Activated naive CD4-positive, alpha-beta T cell treated with anti-CD3 and anti-CD28 coated beads, Interleukin-2, amount 50 U/mL, for 24 hours (primary cell): ENCODE results near the gene RPH3AL.
"Not testable (repeated sequence)": the region's sequence is repeated elsewhere in the genome, so short reads cannot be mapped to it uniquely, and the experiment has no call there.

ENCODE experiments used
- H3K27ac Mint-ChIP-seq: one replicate; pipeline ENCODE4 v1.8.0; 2021; ENCODE audit warnings: mild to moderate bottlenecking, mixed read lengths
- H3K27me3 Mint-ChIP-seq: one replicate; pipeline ENCODE4 v1.8.0; 2021; ENCODE audit warnings: mixed read lengths
- H3K36me3 Mint-ChIP-seq: one replicate; pipeline ENCODE4 v1.8.0; 2021; ENCODE audit warnings: mixed read lengths
- H3K4me1 Mint-ChIP-seq: one replicate; pipeline ENCODE4 v1.8.0; 2021; ENCODE audit warnings: mixed read lengths
- H3K4me3 Mint-ChIP-seq: one replicate; pipeline ENCODE4 v1.8.0; 2021; ENCODE audit warnings: mild to moderate bottlenecking, mixed read lengths
- H3K9me3 Mint-ChIP-seq: one replicate; pipeline ENCODE4 v1.8.0; 2021; ENCODE audit warnings: mixed read lengths

RPH3AL gene

DNA sequence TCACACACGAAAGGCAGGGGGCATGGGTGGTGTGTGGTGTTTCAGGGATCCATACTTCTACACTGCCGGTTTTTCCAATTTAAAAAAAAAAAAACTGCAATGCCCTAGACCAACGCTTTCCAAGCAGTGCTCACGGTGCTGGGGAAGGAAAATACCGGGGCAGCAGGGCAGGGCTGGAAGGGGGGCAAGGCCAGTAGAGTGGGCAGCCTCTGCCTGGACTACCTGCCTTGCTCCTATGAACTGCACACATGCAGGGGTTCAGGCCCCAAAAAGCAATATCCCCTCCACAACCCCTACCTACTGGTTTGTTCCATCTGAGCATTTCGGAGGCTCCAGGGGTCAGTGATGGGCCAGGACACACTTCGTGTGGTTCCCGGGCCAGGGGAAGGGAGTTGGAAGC, 29.4 kb downstream of the RPH3AL start:
- H3K4me3 Mint-ChIP-seq: no peak overlapping the region
- no peaks in the 10 kb centered on the region for H3K9me3 Mint-ChIP-seq
- H3K27ac Mint-ChIP-seq: no peak overlapping the region
- H3K27me3 Mint-ChIP-seq: no peaks in the 10 kb centered on the region
- no peaks in the 10 kb centered on the region for H3K4me1 Mint-ChIP-seq
- H3K36me3 Mint-ChIP-seq: peaks cover 2% of the 10 kb centered on the region

DNA sequence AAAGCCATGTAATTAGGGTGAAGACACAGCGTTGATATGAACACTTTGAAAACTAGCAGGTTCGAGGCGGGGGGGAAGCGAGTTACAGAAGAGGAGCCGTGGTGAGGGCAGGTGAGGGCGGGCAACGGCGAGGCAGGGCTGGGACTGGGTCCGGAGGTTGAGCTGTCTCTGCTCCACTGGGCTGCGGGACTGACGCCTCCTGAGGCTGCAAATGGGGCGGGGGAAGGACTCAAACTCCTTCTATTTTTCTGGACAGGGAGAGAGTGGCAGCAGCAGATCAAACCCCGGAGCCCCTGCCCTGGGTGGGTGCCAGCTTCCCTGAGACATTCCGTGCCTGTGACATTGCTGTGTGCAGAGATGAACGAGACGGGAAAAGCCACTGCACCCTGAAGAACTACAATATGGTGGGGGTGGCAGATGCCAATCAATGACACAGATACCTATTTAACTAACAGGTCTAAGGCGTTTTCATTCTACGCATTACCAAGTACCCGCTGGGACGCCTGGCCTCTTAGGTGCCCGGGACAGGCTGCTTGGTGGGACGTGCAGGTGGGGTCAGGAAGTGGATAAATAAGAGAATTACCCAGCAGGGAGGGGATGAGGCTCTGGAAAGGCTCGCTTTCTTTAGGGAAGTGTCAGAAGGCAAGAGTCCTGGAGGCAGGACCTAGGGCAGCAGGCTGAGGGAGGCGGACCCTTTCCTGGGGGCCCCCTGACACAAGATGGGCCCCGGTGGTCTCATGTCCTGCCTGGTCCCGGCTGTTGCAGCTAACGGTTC, 30.4 kb downstream of the RPH3AL start:
- Mint-ChIP-seq H3K36me3 (peaks cover 2% of the 10 kb centered on the region), H3K9me3 (no peaks in the 10 kb centered on the region), H3K27me3 (no peaks in the 10 kb centered on the region), H3K27ac (no peak overlapping the region), H3K4me1 (no peaks in the 10 kb centered on the region), H3K4me3 (no peak overlapping the region)

DNA sequence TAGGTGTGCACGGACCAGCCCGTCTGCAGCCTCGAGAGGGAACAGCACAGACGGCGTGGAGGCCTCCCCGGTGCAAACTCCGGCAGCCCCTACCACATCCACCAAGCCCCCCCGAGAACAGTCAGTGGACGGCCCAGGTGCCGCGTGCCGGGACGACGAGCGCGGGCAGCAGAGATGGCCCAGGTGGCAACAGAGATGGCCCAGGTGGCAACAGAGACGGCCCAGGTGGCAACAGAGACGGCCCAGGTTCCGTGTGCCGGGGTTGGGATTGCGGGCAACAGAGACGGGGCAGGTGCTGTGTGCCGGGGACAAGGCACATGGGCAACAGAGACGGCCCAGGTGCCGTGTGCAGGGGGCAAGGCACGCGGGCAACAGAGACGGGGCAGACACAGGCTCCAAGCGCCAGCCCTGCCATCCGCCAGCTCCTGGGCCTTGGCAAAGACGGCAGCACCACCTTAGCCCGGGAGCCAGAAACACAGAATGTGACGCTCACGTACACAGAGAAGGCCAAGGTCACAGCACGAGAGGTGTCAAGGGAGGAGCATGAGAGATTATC, 31.1 kb downstream of the RPH3AL start:
- no peak overlapping the region for H3K4me3 Mint-ChIP-seq
- peaks cover 2% of the 10 kb centered on the region for H3K36me3 Mint-ChIP-seq
- no peaks in the 10 kb centered on the region for H3K4me1 Mint-ChIP-seq
- no peaks in the 10 kb centered on the region for H3K9me3 Mint-ChIP-seq
- H3K27me3 Mint-ChIP-seq: no peaks in the 10 kb centered on the region
- no peak overlapping the region for H3K27ac Mint-ChIP-seq

DNA sequence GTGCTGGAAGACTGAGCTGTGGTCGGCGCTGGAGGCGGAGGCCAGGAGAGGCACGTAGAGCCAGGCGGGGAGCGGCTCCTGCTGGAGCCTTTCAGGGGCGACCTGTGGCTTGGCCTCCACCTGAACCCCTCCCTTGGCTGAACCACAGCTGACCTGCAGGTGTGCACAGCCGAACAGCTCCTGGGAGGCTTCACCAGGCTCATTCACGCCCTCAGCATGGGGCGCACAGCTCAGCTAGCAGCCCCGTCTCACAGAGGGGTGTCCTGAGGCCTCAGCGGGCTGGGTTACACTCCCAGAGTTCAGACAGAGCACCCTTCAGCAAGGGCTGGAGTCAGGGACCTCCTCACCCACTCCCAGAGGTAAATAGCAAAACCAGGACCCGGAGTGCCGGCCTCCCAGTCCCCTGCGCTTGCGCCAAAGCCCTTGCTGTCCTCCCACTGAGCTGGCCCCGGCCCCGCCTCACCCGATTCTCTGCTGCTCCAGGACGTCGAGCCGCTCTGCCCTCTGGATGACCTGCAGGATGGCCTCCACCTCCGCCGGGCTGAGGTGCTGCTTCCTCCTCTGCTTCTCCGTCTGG, 31.7 kb downstream of the RPH3AL start:
- Mint-ChIP-seq H3K36me3 (peaks cover 2% of the 10 kb centered on the region), H3K4me3 (no peak overlapping the region), H3K4me1 (no peaks in the 10 kb centered on the region), H3K27ac (no peak overlapping the region), H3K27me3 (no peaks in the 10 kb centered on the region), H3K9me3 (no peaks in the 10 kb centered on the region)

DNA sequence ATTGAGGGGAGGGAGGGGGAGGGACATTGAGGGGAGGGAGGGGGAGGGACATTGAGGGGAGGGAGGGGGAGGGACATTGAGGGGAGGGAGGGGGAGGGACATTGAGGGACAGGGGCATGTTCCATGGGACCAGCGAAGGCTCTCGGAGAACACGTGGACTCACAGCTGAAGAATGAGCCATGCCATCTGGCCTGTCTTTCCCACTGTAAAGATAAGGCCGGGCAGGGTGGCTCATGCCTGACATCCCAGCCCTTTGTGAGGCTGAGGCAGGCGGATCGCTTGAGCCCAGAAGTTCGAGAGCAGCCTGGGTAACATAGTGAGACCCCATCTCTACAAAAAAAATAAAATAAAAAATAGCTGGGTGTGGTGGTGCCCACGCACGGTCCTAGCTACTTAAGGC, 32.5 kb downstream of the RPH3AL start:
- Mint-ChIP-seq H3K4me1 (no peaks in the 10 kb centered on the region), H3K4me3 (no peak overlapping the region), H3K36me3 (peaks cover 2% of the 10 kb centered on the region), H3K27ac (no peak overlapping the region), H3K9me3 (no peaks in the 10 kb centered on the region), H3K27me3 (no peaks in the 10 kb centered on the region)

DNA sequence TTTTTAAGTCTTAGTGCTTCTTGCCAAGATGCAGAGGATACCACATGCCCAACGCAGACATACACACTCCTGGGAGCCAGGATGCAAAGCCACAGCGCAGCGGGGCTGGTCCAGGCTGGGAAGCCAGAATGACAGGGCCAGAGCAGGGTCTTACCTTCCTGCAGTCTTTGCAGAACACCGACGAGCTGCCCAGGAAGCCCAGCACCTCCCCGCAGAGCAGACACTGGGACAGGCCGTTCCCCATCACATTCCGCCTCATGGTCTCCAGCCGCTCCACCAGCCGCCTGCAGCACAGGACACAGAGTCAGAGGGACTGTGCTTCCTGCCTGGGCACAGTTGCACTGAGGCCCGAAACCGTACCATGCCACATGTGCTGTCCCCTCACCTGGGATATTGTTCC, 33.3 kb downstream of the RPH3AL start:
- H3K4me1 Mint-ChIP-seq: no peaks in the 10 kb centered on the region
- H3K27ac Mint-ChIP-seq: no peak overlapping the region
- H3K9me3 Mint-ChIP-seq: no peaks in the 10 kb centered on the region
- H3K4me3 Mint-ChIP-seq: no peak overlapping the region
- H3K36me3 Mint-ChIP-seq: peaks cover 2% of the 10 kb centered on the region
- no peaks in the 10 kb centered on the region for H3K27me3 Mint-ChIP-seq

DNA sequence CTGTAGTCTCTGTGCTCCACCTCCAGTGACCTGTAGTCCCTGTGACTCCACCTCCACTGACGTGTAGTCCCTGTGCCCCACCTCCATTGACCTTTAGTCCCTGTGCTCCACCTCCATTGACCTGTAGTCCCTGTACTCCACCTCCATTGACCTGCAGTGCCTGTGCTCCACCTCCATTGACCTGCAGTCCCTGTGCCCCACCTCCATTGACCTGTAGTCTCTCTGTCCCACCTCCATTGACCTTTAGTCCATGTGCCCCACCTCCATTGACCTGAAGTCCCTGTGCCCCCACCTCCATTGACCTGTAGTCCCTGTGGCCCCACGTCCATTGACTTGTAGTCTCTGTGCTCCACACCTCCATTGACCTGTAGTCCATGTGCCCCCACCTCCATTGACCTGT, 35.5 kb downstream of the RPH3AL start:
- not testable (repeated sequence) for H3K9me3 Mint-ChIP-seq, H3K27me3 Mint-ChIP-seq, H3K4me3 Mint-ChIP-seq, H3K4me1 Mint-ChIP-seq, H3K36me3 Mint-ChIP-seq, H3K27ac Mint-ChIP-seq

DNA sequence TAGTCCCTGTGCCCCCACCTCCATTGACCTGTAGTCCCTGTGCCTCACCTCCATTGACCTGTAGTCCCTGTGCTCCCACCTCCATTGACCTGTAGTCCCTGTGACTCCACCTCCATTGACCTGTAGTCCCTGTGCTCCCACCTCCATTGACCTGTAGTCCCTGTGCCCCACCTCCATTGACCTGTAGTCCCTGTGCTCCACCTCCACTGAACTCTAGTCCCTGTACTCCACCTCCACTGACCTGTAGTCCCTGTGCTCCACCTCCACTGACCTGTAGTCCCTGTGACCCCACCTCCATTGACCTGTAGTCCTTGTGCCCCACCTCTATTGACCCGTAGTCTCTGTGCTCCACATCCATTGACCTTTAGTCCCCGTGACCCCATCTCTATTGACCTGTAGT, 37.2 kb downstream of the RPH3AL start:
- H3K4me3 Mint-ChIP-seq, H3K9me3 Mint-ChIP-seq, H3K36me3 Mint-ChIP-seq, H3K27ac Mint-ChIP-seq, H3K27me3 Mint-ChIP-seq, H3K4me1 Mint-ChIP-seq: not testable (repeated sequence)

DNA sequence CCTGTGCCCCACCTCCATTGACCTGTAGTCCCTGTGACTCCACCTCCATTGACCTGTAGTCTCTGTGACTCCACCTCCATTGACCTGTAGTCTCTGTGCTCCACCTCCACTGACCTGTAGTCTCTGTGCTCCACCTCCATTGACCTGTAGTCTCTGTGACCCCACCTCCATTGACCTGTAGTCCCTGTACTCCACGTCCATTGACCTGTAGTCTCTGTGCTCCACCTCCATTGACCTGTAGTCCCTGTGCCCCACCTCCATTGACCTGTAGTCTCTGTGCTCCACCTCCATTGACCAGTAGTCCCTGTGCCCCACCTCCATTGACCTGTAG, 38.0 kb downstream of the RPH3AL start:
- not testable (repeated sequence) for H3K36me3 Mint-ChIP-seq, H3K27me3 Mint-ChIP-seq, H3K4me3 Mint-ChIP-seq, H3K4me1 Mint-ChIP-seq, H3K9me3 Mint-ChIP-seq, H3K27ac Mint-ChIP-seq

DNA sequence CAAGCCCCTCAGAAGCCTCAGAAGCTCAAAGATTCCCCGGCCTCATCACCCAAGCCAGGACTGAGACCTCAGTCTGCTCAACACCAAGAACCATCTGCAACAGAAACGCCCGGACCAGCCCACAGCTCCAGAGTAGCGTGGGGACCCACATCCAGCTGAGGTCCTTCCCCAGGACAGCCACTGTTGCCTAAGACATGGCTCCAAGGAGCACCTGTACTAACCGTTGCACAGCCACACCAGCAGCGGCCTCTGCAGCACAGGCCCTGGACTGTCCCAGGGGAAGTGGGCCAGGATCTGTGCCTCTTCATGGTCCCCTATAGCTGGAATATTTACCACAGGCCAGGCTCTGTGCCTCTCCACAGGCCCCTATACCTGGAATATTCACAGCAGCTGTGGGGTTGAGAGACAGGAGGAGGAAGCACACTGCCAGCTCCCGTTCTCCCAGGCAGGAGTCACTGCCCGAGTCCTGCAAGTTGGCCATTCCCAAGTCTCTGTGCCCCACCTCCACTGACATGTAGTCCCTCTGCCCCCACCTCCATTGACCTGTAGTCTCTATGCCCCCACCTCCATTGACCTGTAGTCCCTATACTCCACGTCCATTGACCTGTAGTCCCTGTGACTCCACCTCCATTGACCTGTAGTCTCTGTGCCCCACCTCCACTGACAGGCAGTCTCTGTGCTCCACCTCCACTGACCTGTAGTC, 38.5 kb downstream of the RPH3AL start:
- Mint-ChIP-seq H3K9me3 (no peaks in the 10 kb centered on the region), H3K27me3 (no peaks in the 10 kb centered on the region), H3K27ac (no peak overlapping the region), H3K4me1 (no peaks in the 10 kb centered on the region), H3K36me3 (peaks cover 2% of the 10 kb centered on the region), H3K4me3 (no peak overlapping the region)

DNA sequence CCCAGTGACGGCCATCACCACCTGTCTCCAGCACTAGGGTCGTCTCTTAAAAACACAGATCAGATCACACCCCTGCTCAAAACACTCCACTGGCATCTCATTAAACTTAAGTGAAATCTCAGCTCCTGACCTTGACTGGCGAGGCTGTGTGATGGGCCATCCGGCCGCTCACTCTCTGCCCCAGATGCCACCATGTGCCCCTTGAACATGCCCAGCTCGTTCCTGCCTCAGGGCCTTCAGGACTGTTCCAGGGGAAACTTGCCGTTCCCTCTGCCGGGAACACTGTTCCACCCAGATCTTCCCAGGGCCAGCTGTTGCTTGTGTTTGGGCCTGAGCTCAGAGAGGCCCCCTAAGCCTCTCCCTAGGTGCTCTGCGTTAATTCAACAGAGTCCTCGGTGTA, 39.4 kb downstream of the RPH3AL start:
- Mint-ChIP-seq H3K27me3 (no peaks in the 10 kb centered on the region), H3K27ac (no peak overlapping the region), H3K9me3 (no peaks in the 10 kb centered on the region), H3K36me3 (no peaks in the 10 kb centered on the region), H3K4me3 (no peak overlapping the region), H3K4me1 (no peaks in the 10 kb centered on the region)

DNA sequence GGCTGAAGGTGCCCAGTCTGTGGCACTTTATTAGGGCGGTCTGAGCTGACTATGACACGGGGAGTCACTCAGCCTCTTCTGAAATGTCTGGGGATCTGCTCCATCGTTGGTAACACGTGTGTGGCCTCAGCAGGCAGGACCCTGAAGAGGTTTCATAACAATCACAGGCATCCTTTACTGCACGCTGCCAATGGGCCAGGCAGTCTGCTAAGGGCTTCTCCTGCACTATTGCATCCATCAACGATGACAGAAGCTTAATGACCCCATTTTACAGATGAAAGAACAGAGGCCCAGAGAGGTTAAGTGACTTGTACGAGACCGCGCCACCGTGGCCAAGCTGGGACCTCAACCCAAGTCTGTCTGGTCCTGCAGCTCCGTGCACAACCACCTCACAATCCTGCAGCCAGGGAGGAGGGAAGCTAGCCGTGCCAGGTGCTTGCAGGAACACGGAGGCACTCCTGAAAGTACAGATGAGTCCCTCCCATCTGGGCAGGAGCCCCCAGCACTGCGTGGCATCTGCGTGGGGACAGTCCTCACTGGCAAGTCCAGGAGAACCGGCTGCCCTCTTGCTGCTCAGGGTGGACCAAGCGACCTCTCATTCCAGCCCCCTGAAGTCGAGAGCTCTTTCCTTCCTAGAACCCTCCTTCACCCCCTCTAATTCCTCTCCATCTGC, 40.0 kb downstream of the RPH3AL start:
- H3K4me3 Mint-ChIP-seq: no peak overlapping the region
- H3K27ac Mint-ChIP-seq: no peak overlapping the region
- no peaks in the 10 kb centered on the region for H3K36me3 Mint-ChIP-seq
- no peaks in the 10 kb centered on the region for H3K27me3 Mint-ChIP-seq
- H3K9me3 Mint-ChIP-seq: no peaks in the 10 kb centered on the region
- no peaks in the 10 kb centered on the region for H3K4me1 Mint-ChIP-seq

DNA sequence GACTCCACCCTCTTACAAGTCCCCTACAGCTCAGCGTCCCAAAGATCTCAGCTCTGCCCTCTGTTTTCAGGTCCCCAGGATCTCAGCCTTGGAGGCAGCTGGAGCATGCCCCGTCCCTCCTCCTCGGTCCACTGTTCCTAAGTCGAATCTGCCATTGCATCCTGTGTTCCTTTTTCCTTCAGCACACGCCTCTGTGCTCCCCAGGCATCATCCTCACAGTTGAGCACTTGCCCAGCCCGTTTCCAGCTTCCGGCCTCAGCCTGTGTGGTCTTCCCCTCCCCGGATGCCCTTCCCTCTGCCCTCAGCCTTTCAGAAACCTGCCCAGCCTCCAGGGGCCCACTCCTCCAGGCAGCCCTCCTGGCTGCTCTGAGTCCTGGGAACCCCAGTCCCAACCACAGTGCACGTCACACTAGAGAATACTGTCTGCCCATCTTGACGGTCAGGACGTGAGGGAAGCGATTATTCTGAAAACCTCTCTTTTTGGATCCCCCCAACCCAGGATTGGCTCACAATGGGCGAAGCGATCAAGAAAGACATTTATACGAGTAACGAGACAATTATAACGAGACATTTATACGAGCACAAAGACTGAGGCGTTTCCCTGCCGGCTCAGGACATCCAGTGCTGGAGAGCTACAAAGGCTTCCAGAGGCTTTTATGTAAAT, 41.4 kb downstream of the RPH3AL start:
- no peaks in the 10 kb centered on the region for H3K36me3 Mint-ChIP-seq
- no peak overlapping the region for H3K4me3 Mint-ChIP-seq
- H3K27ac Mint-ChIP-seq: no peak overlapping the region
- no peaks in the 10 kb centered on the region for H3K27me3 Mint-ChIP-seq
- H3K9me3 Mint-ChIP-seq: no peaks in the 10 kb centered on the region
- H3K4me1 Mint-ChIP-seq: no peaks in the 10 kb centered on the region

DNA sequence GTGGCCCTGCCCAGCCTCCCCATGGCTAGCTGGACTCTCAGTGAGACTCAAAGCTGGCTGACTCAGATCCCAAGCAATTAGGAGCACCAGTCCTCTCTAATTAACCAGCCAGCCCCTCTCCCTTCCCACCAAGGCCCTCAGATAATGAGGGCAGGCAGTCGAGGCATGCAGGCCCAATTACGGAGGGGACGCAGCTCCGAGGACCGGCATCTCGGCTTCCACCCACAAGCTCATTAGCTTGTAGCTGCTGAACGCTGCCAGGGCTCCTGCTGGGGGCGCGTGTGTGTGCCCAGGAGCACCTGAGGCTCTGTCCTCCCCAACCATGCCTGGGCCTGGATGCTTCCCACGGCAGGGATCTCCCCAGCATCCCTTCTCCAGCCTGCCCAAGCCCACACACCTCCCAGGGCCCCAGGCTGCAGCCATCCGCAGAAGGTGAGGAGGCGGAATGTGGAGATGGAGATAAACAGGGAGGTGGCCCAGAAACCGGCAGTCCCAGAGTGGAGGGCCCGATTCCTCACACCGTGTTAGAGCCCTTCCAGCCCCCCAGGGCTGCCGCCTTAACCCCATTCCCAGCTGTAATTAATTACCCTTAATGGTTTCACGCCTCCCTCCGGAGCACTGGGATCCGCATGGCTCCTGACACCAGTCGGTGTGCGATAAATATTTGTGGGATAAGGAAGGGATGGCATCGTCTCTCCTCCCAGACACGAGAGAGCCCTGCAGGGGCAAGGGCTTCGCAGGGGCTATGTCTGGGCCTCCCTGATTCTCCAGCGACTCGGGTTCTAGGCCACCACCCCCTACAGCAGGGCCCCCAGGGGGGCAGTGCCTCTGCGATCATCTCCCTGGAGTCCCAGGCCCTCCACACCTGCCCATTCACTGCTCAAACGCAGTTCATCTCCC, 42.2 kb downstream of the RPH3AL start:
- H3K27me3 Mint-ChIP-seq: no peaks in the 10 kb centered on the region
- no peak overlapping the region for H3K4me3 Mint-ChIP-seq
- no peak overlapping the region for H3K27ac Mint-ChIP-seq
- H3K4me1 Mint-ChIP-seq: no peaks in the 10 kb centered on the region
- no peaks in the 10 kb centered on the region for H3K36me3 Mint-ChIP-seq
- no peaks in the 10 kb centered on the region for H3K9me3 Mint-ChIP-seq
